ENCODE data around the gene ACBD3.

The ACBD3 gene

GRCh38 chr1:226158457-226158856 is 28.1 kb downstream of the ACBD3 start:
- no peak for TF ChIP-seq CTCF (IDR thresholded peaks at IDR 0.05; ENCODE audit: poor library complexity, severe bottlenecking)
- no peaks in the 10 kb centered on the region for H3K4me1 ChIP-seq (ENCODE audit: insufficient read depth, poor library complexity, severe bottlenecking)
- no peaks in the 10 kb centered on the region for H3K27me3 ChIP-seq (ENCODE audit: insufficient read depth, poor library complexity, severe bottlenecking)
- peaks cover 23% of the 10 kb centered on the region for H3K36me3 ChIP-seq (ENCODE audit: low read depth)
- DNase-seq (ENCODE audit: low spot score) (no peak), ATAC-seq (ENCODE audit: low read depth) (no peak)
- no peak overlapping the region for H3K4me3 ChIP-seq (ENCODE audit: severe bottlenecking)
- no peaks in the 10 kb centered on the region for H3K9me3 ChIP-seq (ENCODE audit: severe bottlenecking)
- H3K27ac ChIP-seq (ENCODE audit: poor library complexity, severe bottlenecking) = no peak overlapping the region

- ATAC-seq (ENCODE audit: low read depth) = no peak
- H3K4me1 ChIP-seq (ENCODE audit: insufficient read depth, poor library complexity, severe bottlenecking) = no peaks in the 10 kb centered on the region
Measured at GRCh38 chr1:226157761-226158316, 28.7 kb downstream of the ACBD3 start.

GRCh38 chr1:226154593-226154992 is 31.9 kb downstream of the ACBD3 start:
- TF ChIP-seq CTCF (IDR thresholded peaks at IDR 0.05; ENCODE audit: poor library complexity, severe bottlenecking) = no peak
- ATAC-seq (ENCODE audit: low read depth) = no peak

More at GRCh38 chr1:226157761-226158316, 28.7 kb downstream of the ACBD3 start:
- no peaks in the 10 kb centered on the region for H3K9me3 ChIP-seq (ENCODE audit: severe bottlenecking)
- no peaks in the 10 kb centered on the region for H3K27me3 ChIP-seq (ENCODE audit: insufficient read depth, poor library complexity, severe bottlenecking)
- peaks cover 21% of the 10 kb centered on the region; the same call in 1 of the 2 replicates for H3K36me3 ChIP-seq (ENCODE audit: low read depth)
- no peak for DNase-seq (ENCODE audit: low spot score)
- no peak for TF ChIP-seq CTCF (IDR thresholded peaks at IDR 0.05; ENCODE audit: poor library complexity, severe bottlenecking)
- no peak overlapping the region for H3K27ac ChIP-seq (ENCODE audit: poor library complexity, severe bottlenecking)
- no peak overlapping the region for H3K4me3 ChIP-seq (ENCODE audit: severe bottlenecking)

GRCh38 chr1:226149806-226150205 is 36.7 kb downstream of the ACBD3 start:
- Histone ChIP-seq H3K4me3 (ENCODE audit: severe bottlenecking) (no peak overlapping the region), H3K27ac (ENCODE audit: poor library complexity, severe bottlenecking) (no peak overlapping the region), H3K27me3 (ENCODE audit: insufficient read depth, poor library complexity, severe bottlenecking) (no peaks in the 10 kb centered on the region), H3K4me1 (ENCODE audit: insufficient read depth, poor library complexity, severe bottlenecking) (no peaks in the 10 kb centered on the region), H3K9me3 (ENCODE audit: severe bottlenecking) (no peaks in the 10 kb centered on the region), H3K36me3 (ENCODE audit: low read depth) (peaks cover 20% of the 10 kb centered on the region)
- DNase-seq (ENCODE audit: low spot score) (no peak), ATAC-seq (ENCODE audit: low read depth) (no peak)
- no peak for TF ChIP-seq CTCF (IDR thresholded peaks at IDR 0.05; ENCODE audit: poor library complexity, severe bottlenecking)

More at GRCh38 chr1:226154593-226154992, 31.9 kb downstream of the ACBD3 start:
- Histone ChIP-seq H3K27ac (ENCODE audit: poor library complexity, severe bottlenecking) (no peak overlapping the region), H3K36me3 (ENCODE audit: low read depth) (peaks cover 25% of the 10 kb centered on the region; the same call in 1 of the 2 replicates), H3K9me3 (ENCODE audit: severe bottlenecking) (no peaks in the 10 kb centered on the region), H3K4me1 (ENCODE audit: insufficient read depth, poor library complexity, severe bottlenecking) (no peaks in the 10 kb centered on the region), H3K4me3 (ENCODE audit: severe bottlenecking) (no peak overlapping the region), H3K27me3 (ENCODE audit: insufficient read depth, poor library complexity, severe bottlenecking) (no peaks in the 10 kb centered on the region)
- DNase-seq (ENCODE audit: low spot score) = no peak

GRCh38 chr1:226148121-226148648 is 38.4 kb downstream of the ACBD3 start:
- H3K4me3 ChIP-seq (ENCODE audit: severe bottlenecking) = no peak overlapping the region
- no peaks in the 10 kb centered on the region for H3K27me3 ChIP-seq (ENCODE audit: insufficient read depth, poor library complexity, severe bottlenecking)
- H3K27ac ChIP-seq (ENCODE audit: poor library complexity, severe bottlenecking) = no peak overlapping the region
- H3K36me3 ChIP-seq (ENCODE audit: low read depth) = peaks cover 15% of the 10 kb centered on the region
- ATAC-seq (ENCODE audit: low read depth) (no peak), DNase-seq (ENCODE audit: low spot score) (no peak)
- no peak for TF ChIP-seq CTCF (IDR thresholded peaks at IDR 0.05; ENCODE audit: poor library complexity, severe bottlenecking)
- H3K9me3 ChIP-seq (ENCODE audit: severe bottlenecking) = no peaks in the 10 kb centered on the region
- no peaks in the 10 kb centered on the region for H3K4me1 ChIP-seq (ENCODE audit: insufficient read depth, poor library complexity, severe bottlenecking)

Measured in RWPE2 (cell line).